ENCODE measurements around the gene PSD4.

DNA sequence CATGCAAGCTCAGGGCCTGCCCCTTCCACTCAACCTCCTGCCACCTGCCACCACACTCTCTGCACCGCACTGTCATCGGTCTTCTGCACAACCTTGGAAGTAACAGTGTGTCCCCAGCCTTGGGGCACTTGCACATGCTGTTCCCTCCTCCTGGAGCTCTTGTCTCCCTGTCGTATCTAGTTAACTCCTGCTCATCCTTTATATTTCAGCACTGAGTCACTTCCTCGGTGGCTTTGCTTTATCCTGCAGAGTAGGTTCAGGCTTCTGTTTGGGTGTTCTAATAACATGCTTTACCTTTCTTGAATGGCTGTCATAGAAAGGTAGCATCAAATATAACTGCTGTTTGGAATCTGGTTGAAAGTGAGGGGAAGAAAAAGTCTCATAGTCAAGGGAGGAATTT, 79.7 kb downstream of the PSD4 start:
- no peak for TF ChIP-seq CTCF (conservative IDR thresholded peaks at IDR 0.05; ENCODE audit: low read depth, low read length)
- no peak for TF ChIP-seq EZH2 (IDR thresholded peaks at IDR 0.05; ENCODE audit: low read length, unreplicated experiment)
- no peak for TF ChIP-seq EZH2phosphoT487 (IDR thresholded peaks at IDR 0.05; ENCODE audit: borderline replicate concordance, low read length)

Measured in PC-3 (cell line).